Activated CD4-positive, alpha-beta T cell treated with anti-CD3 and anti-CD28 coated beads for 48 hours (primary cell): ENCODE data around the gene FHOD3.

Experiments
- DNase-seq: peaks from one replicate; pipeline ENCODE4 v3.0.0-alpha.2; 2020

FHOD3 gene

GRCh38 chr18:36415171-36415570, 117.7 kb downstream of the FHOD3 start:
- no peak for DNase-seq

GRCh38 chr18:36415625-36416024, 118.1 kb downstream of the FHOD3 start:
- DNase-seq, result no peak

GRCh38 chr18:36419188-36419899, 121.8 kb downstream of the FHOD3 start:
- DNase-seq, result no peak

- peak; percentile 40 for DNase-seq
Measured at GRCh38 chr18:36419900-36420531, 122.5 kb downstream of the FHOD3 start.

- no peak for DNase-seq
Measured at GRCh38 chr18:36420826-36421225, 123.3 kb downstream of the FHOD3 start.

GRCh38 chr18:36424741-36425142, 127.2 kb downstream of the FHOD3 start:
- DNase-seq, result no peak

GRCh38 chr18:36427369-36427768, 129.9 kb downstream of the FHOD3 start:
- DNase-seq, result no peak

- DNase-seq, result no peak
Measured at GRCh38 chr18:36427831-36428230, 130.3 kb downstream of the FHOD3 start.

GRCh38 chr18:36428431-36429029, 131.0 kb downstream of the FHOD3 start:
- no peak for DNase-seq

GRCh38 chr18:36432880-36433555, 135.5 kb downstream of the FHOD3 start:
- DNase-seq, result no peak

GRCh38 chr18:36436387-36436786, 138.9 kb downstream of the FHOD3 start:
- no peak for DNase-seq

GRCh38 chr18:36440614-36441013, 143.1 kb downstream of the FHOD3 start:
- no peak for DNase-seq

- DNase-seq, result no peak
Measured at GRCh38 chr18:36441426-36442240, 144.1 kb downstream of the FHOD3 start.

GRCh38 chr18:36442717-36443116, 145.2 kb downstream of the FHOD3 start:
- DNase-seq, result no peak

GRCh38 chr18:36446059-36446458, 148.5 kb downstream of the FHOD3 start:
- no peak for DNase-seq

- no peak for DNase-seq
Measured at GRCh38 chr18:36448384-36449290, 151.1 kb downstream of the FHOD3 start.

GRCh38 chr18:36449451-36449850, 151.9 kb downstream of the FHOD3 start:
- no peak for DNase-seq

- no peak for DNase-seq
Measured at GRCh38 chr18:36450264-36450663, 152.8 kb downstream of the FHOD3 start.

- DNase-seq, result no peak
Measured at GRCh38 chr18:36451454-36452251, 154.1 kb downstream of the FHOD3 start.

GRCh38 chr18:36454245-36454644, 156.7 kb downstream of the FHOD3 start:
- DNase-seq, result no peak
